ENCODE results near the gene TTC9B. TPM values are rescaled to one million over a fixed set of nuclear protein-coding genes. Genes with fewer than 3 reads are reported as not detected.

The TTC9B gene
- total RNA-seq = not detected

DNA sequence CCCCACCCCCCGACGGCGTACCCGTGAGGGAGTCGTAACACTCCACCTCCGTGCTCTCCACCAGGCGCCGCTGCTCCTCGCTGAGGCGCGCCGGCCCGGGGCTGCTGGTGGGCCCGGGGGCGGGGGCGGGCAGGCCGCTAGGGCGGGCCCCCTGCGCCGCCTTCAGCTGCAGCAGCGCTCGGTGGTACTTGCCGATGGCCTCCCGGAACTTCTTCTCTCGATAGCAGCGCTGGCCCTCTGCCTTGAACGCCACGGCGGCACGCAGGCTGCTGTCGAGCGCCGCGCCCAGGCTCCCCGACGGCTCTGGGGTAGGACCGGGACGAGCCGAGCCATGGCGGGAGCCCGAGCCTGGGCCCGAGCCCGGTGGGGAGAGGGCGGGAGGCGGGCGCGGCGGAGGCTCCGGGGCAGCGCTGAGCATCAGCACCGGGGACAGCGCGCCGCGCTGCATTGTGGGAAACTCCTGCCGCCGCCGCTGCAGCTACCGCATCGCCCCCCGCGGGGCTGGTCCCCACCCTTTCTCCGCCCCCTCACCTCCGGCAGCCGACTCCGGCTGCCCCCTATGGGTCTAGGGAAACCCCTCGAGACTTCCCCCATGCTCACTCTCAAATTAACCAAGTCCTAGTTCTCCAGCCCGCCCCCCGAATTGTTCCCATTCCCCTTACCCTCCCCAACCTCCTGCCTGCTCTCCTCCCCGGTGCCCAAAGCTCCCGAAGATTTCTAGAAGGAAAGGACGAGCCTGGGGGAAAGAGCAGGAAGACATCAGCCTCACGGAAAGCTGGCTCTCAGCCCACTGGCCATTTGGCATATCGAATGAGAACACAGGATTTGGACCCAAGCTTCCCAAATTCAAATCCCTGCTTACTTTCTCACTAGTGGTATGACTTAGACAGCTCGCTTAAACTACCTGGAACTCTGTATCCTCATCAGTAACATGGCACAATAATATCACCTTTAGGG is at the start of gene TTC9B:
TTC9B (minus strand) TSS at position 451 of the 957 bp plus-strand sequence; CDS start at position 448, 3 bp downstream.
- peaks cover 32 to 54% (median 50%) of the 10 kb centered on the region in 3 donors for H3K27me3 ChIP-seq (ENCODE audit: control insufficient read depth in 3 of 3, insufficient read depth in 3 of 3, low read length in 3 of 3)
- H3K36me3 ChIP-seq (ENCODE audit: control insufficient read depth in 3 of 3, insufficient read depth in 3 of 3, low read length in 3 of 3) = no peaks in the 10 kb centered on the region
- no peak within 1 kb of the TSS for H3K9ac ChIP-seq (ENCODE audit: low read depth in 1 of 3, low read length in 3 of 3)
- no peak within 1 kb of the TSS for H3K27ac ChIP-seq (ENCODE audit: low read depth, low read length)
- H3K4me1 ChIP-seq (ENCODE audit: control insufficient read depth in 3 of 3, insufficient read depth in 3 of 3, low read length in 3 of 3) = peaks cover 0 to 15% (median 7%) of the 10 kb centered on the region in 3 donors
- no peaks in the 10 kb centered on the region for H3K9me3 ChIP-seq (ENCODE audit: control insufficient read depth in 3 of 3, low read length in 3 of 3)
- no peak within 1 kb of the TSS for H3K4me3 ChIP-seq (ENCODE audit: low read length in 3 of 3)

DNA sequence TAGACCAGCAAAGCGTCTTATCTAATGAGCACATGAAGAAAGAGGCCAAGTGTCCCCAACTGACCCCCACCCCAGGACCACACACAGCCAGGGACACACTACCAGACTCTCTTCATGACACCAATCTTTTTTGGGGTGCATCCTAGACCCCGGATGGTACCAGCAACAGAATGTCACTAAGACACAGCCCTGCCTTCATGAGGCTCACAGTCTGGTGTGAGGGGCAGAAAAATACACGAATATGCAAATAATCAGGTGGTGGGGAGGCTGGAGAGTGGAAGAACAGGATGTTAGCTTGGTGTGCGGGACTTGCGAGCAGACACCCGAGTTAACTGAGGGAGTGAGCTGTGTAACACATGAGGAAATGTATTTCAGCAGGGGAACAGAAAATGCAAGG is 49.4 kb upstream of the TTC9B start:
- no peaks in the 10 kb centered on the region for H3K9me3 ChIP-seq (ENCODE audit: control insufficient read depth in 3 of 3, low read length in 3 of 3)
- peaks cover 27 to 38% (median 29%) of the 10 kb centered on the region in 3 donors for H3K36me3 ChIP-seq (ENCODE audit: control insufficient read depth in 3 of 3, insufficient read depth in 3 of 3, low read length in 3 of 3)
- peak overlapping the region; percentile 91 for H3K27ac ChIP-seq (ENCODE audit: low read depth, low read length)
- no peak overlapping the region for H3K4me3 ChIP-seq (ENCODE audit: low read length in 3 of 3)
- H3K9ac ChIP-seq (ENCODE audit: low read depth in 1 of 3, low read length in 3 of 3) = peak overlapping the region in 1 of 3 donors; percentile 69
- no peaks in the 10 kb centered on the region for H3K27me3 ChIP-seq (ENCODE audit: control insufficient read depth in 3 of 3, insufficient read depth in 3 of 3, low read length in 3 of 3)
- H3K4me1 ChIP-seq (ENCODE audit: control insufficient read depth in 3 of 3, insufficient read depth in 3 of 3, low read length in 3 of 3) = peaks cover 70 to 81% (median 72%) of the 10 kb centered on the region in 3 donors

DNA sequence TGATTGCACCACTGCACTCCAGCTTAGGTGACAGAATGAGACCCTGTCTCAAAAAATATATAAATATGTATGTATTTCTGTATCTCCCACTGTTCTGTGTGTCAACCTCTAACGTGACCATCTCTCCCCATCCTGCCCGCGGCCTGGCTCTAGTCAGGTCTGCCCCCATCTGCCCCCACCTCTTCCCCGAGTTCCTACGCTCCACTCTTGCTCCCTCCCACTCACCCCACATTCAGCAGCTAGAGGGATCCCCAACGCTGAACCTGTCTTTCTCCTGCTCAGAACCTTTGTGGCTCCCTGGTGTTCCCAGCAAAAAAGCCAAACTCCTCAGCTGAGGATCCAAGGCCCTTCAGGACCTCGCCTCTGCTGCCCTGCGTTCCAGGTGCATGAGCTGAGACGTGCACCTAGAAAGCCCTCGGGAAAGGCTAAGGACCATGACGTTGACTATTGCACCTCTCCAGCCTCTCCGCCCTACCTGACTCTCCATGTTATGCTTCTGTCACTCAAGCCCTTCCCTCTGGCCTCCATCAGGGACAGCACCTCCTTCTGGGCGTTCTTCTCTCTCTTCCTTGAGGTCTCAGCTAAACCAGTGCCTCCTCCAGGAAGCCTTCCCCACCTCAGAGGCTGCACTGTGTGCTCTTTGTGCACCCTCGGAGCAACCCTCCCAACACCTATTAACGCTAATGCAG is 48.9 kb upstream of the TTC9B start:
- peak overlapping the region; percentile 91 for H3K27ac ChIP-seq (ENCODE audit: low read depth, low read length)
- H3K36me3 ChIP-seq (ENCODE audit: control insufficient read depth in 3 of 3, insufficient read depth in 3 of 3, low read length in 3 of 3) = peaks cover 28 to 37% (median 29%) of the 10 kb centered on the region in 3 donors
- H3K4me1 ChIP-seq (ENCODE audit: control insufficient read depth in 3 of 3, insufficient read depth in 3 of 3, low read length in 3 of 3) = peaks cover 68 to 80% (median 73%) of the 10 kb centered on the region in 3 donors

DNA sequence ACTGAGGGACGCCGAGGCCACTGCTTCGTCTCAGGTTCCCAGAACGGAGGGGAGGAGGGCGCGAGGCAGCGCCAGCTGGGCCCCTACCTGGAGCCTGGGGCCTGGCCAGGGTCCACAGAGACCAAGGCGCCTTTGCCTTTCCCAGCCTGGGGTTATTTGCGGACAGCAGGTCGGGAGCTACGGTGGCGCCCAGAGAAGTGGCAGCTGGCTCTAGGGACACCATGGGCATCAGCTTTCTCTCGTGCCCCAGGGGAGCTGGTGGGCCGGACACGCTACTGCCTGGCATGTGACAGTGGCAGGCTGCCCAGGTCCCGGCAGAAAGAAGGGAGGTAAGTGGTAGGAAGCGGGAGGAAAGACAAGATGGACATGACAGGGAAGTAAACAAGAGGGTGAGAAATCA is 47.9 kb upstream of the TTC9B start:
- H3K27ac ChIP-seq (ENCODE audit: low read depth, low read length) = peak overlapping the region; percentile 91
- no peaks in the 10 kb centered on the region for H3K9me3 ChIP-seq (ENCODE audit: control insufficient read depth in 3 of 3, low read length in 3 of 3)
- peak overlapping the region; percentile 72 to 84 (median 79) for H3K4me3 ChIP-seq (ENCODE audit: low read length in 3 of 3)
- H3K36me3 ChIP-seq (ENCODE audit: control insufficient read depth in 3 of 3, insufficient read depth in 3 of 3, low read length in 3 of 3) = peaks cover 27 to 35% (median 29%) of the 10 kb centered on the region in 3 donors
- H3K27me3 ChIP-seq (ENCODE audit: control insufficient read depth in 3 of 3, insufficient read depth in 3 of 3, low read length in 3 of 3) = no peaks in the 10 kb centered on the region
- peak overlapping the region; percentile 82 to 93 (median 88) for H3K9ac ChIP-seq (ENCODE audit: low read depth in 1 of 3, low read length in 3 of 3)
- peaks cover 68 to 80% (median 74%) of the 10 kb centered on the region in 3 donors for H3K4me1 ChIP-seq (ENCODE audit: control insufficient read depth in 3 of 3, insufficient read depth in 3 of 3, low read length in 3 of 3)

More for the DNA sequence above, 48.9 kb upstream of the TTC9B start:
- peak overlapping the region in 1 of 3 donors; percentile 69 for H3K9ac ChIP-seq (ENCODE audit: low read depth in 1 of 3, low read length in 3 of 3)
- H3K9me3 ChIP-seq (ENCODE audit: control insufficient read depth in 3 of 3, low read length in 3 of 3) = no peaks in the 10 kb centered on the region
- no peak overlapping the region for H3K4me3 ChIP-seq (ENCODE audit: low read length in 3 of 3)
- H3K27me3 ChIP-seq (ENCODE audit: control insufficient read depth in 3 of 3, insufficient read depth in 3 of 3, low read length in 3 of 3) = no peaks in the 10 kb centered on the region

DNA sequence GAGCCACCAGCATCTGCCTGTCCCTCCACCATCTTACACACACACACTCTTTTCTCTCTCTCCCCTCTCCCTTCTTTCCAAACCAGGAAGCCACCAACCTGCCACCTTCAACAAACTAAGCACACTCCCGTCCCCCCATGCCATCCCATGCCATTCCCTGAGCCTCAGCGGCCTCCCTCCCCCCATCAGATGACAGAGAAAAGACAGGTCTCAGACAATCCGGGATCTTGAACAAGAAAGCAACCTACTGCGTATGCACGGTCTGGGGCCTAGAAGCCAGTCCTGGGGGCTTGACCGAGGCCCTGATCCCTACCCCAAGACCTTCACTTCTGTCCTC is 47.5 kb upstream of the TTC9B start:
- Histone ChIP-seq H3K9me3 (ENCODE audit: control insufficient read depth in 3 of 3, low read length in 3 of 3) (no peaks in the 10 kb centered on the region), H3K27me3 (ENCODE audit: control insufficient read depth in 3 of 3, insufficient read depth in 3 of 3, low read length in 3 of 3) (no peaks in the 10 kb centered on the region), H3K27ac (ENCODE audit: low read depth, low read length) (peak overlapping the region; percentile 91), H3K36me3 (ENCODE audit: control insufficient read depth in 3 of 3, insufficient read depth in 3 of 3, low read length in 3 of 3) (peaks cover 27 to 35% (median 29%) of the 10 kb centered on the region in 3 donors), H3K4me3 (ENCODE audit: low read length in 3 of 3) (peak overlapping the region; percentile 72 to 84 (median 79)), H3K4me1 (ENCODE audit: control insufficient read depth in 3 of 3, insufficient read depth in 3 of 3, low read length in 3 of 3) (peaks cover 68 to 84% (median 78%) of the 10 kb centered on the region in 3 donors), H3K9ac (ENCODE audit: low read depth in 1 of 3, low read length in 3 of 3) (peak overlapping the region; percentile 82 to 93 (median 88))

DNA sequence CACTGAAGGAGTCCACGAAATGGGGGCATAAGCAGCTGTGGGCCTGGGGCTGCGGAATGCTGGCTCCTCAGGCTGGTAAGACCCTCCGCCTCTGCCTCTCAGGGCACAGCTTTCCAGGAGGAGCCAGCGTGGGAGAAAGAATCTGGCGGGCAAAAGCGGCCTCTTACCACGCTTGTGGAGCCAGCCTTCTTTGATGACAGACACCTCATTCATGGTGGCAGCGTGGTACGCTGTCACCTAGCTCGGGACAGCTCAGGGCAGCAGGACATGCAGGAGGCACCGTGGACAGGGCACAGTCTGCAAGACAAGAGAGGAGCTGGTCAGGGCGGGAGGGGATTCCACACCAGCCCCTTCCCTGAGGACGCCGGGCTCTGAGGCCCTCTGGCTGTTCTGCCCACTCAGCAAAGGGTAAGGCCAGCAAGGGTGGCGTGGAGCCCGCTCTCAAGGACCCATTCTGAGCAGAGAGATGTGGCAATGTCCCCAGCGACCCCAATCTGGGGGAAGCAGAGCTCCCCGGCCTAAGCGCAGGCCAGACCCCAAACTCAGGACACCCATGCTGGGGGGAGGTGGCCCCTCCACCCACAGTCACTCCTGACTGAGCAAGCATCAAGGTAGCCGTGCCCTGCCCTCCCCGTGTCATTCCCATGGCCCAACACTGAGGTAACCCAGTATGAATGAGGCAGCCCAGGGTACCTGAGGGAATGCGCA is 47.0 kb upstream of the TTC9B start:
- Histone ChIP-seq H3K27ac (ENCODE audit: low read depth, low read length) (peak overlapping the region; percentile 91), H3K4me3 (ENCODE audit: low read length in 3 of 3) (peak overlapping the region; percentile 72 to 84 (median 79)), H3K4me1 (ENCODE audit: control insufficient read depth in 3 of 3, insufficient read depth in 3 of 3, low read length in 3 of 3) (peaks cover 64 to 81% (median 75%) of the 10 kb centered on the region in 3 donors), H3K36me3 (ENCODE audit: control insufficient read depth in 3 of 3, insufficient read depth in 3 of 3, low read length in 3 of 3) (peaks cover 27 to 33% (median 27%) of the 10 kb centered on the region in 3 donors), H3K9me3 (ENCODE audit: control insufficient read depth in 3 of 3, low read length in 3 of 3) (no peaks in the 10 kb centered on the region), H3K9ac (ENCODE audit: low read depth in 1 of 3, low read length in 3 of 3) (peak overlapping the region; percentile 82 to 93 (median 88)), H3K27me3 (ENCODE audit: control insufficient read depth in 3 of 3, insufficient read depth in 3 of 3, low read length in 3 of 3) (no peaks in the 10 kb centered on the region)

DNA sequence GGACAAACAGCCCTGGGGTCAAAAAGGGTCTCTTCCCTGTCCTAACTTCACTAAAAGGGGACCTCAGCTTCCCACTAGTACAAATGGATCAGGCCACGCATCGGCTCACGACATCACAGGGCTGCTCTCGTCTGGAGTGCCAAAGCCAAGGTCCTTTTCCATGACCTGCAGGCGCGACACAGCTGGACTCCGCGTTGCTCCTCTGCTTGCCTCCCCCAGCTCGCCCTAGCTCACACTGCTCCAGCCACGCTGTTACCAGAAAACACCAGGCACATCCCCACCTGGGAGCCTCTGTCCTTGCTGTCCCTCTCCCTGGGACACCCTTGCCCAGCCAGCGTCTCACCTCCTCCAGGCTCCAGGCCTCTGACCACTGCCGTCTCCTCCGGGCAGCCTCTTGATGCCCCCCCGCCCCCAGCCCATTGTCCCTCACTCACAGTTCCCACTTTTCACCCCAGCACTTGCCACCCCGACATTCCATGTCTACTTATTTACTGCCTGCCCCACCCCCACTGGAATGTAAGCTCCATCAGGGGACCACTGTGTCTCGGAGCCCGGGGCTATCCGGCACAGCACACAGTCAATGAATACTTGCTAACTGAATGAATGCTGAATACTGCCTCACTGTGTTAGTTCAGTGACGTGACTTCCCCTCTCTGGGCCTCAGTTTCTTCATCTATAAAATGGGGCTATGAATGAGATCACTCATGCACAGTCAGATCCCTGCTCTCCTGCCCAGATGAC is 46.3 kb upstream of the TTC9B start:
- H3K27me3 ChIP-seq (ENCODE audit: control insufficient read depth in 3 of 3, insufficient read depth in 3 of 3, low read length in 3 of 3) = no peaks in the 10 kb centered on the region
- peak overlapping the region; percentile 91 for H3K27ac ChIP-seq (ENCODE audit: low read depth, low read length)
- H3K9me3 ChIP-seq (ENCODE audit: control insufficient read depth in 3 of 3, low read length in 3 of 3) = no peaks in the 10 kb centered on the region
- peaks cover 58 to 75% (median 74%) of the 10 kb centered on the region in 3 donors for H3K4me1 ChIP-seq (ENCODE audit: control insufficient read depth in 3 of 3, insufficient read depth in 3 of 3, low read length in 3 of 3)
- H3K4me3 ChIP-seq (ENCODE audit: low read length in 3 of 3) = peak overlapping the region; percentile 57 to 84 (median 79)
- peak overlapping the region; percentile 82 to 93 (median 88) for H3K9ac ChIP-seq (ENCODE audit: low read depth in 1 of 3, low read length in 3 of 3)
- H3K36me3 ChIP-seq (ENCODE audit: control insufficient read depth in 3 of 3, insufficient read depth in 3 of 3, low read length in 3 of 3) = peaks cover 24 to 29% (median 27%) of the 10 kb centered on the region in 3 donors

DNA sequence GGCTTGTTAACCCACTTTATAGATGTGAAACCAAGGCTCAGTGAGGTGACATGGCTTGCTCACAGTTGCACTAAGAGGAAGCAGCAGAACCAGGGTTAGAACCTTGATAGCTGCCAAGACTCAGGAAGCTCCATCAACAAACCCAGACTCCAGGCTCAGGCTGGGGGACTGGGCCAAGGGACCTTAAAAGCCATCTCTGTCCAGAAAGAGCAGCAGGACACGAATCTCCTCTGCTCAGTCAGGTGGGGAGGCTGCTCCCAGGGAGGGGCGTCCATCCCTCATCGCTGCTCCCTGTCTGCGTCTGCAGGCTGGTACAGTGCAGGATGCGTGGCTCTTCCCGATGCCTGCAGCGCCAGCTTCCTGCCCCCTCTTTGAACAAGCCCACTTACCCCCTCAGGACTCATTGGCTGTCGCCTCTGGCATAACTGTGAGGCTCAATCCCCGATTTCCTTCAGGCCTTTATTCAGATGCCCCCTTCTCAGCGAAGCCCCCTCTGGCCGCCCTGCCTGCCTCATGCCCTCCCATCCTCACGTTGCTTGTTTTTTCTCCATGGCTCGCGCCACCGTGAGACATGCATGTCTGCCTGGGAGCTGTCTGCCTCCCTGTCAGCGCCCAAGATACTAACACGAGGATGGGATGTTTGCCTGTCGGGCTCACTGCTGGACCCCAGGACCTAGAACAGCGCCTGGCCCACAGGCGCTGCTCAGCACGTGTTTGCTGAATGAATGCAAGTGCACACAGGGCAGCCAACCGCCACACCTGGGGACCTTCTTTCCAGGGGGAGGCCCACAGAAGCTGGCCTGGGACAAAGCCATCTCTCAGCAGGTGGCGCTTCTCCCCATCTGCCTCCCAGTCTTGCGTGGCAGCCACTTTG is 45.5 kb upstream of the TTC9B start:
- Histone ChIP-seq H3K9me3 (ENCODE audit: control insufficient read depth in 3 of 3, low read length in 3 of 3) (no peaks in the 10 kb centered on the region), H3K27ac (ENCODE audit: low read depth, low read length) (no peak overlapping the region), H3K4me1 (ENCODE audit: control insufficient read depth in 3 of 3, insufficient read depth in 3 of 3, low read length in 3 of 3) (peaks cover 58 to 74% (median 73%) of the 10 kb centered on the region in 3 donors), H3K36me3 (ENCODE audit: control insufficient read depth in 3 of 3, insufficient read depth in 3 of 3, low read length in 3 of 3) (peaks cover 21 to 27% (median 27%) of the 10 kb centered on the region in 3 donors), H3K4me3 (ENCODE audit: low read length in 3 of 3) (peak overlapping the region in 2 of 3 donors; percentile 4 to 57), H3K27me3 (ENCODE audit: control insufficient read depth in 3 of 3, insufficient read depth in 3 of 3, low read length in 3 of 3) (no peaks in the 10 kb centered on the region), H3K9ac (ENCODE audit: low read depth in 1 of 3, low read length in 3 of 3) (peak overlapping the region in 2 of 3 donors; percentile 22 to 93)

Measured in skeletal muscle tissue (tissue), 4 donors.